Measurements from ENCODE around the gene DOK5.

Gene DOK5

GRCh38 chr20:54438166-54438565, 37.2 kb upstream of the DOK5 start:
- no peak for DNase-seq (ENCODE audit: low spot score)
- TF ChIP-seq, protein P1, sequence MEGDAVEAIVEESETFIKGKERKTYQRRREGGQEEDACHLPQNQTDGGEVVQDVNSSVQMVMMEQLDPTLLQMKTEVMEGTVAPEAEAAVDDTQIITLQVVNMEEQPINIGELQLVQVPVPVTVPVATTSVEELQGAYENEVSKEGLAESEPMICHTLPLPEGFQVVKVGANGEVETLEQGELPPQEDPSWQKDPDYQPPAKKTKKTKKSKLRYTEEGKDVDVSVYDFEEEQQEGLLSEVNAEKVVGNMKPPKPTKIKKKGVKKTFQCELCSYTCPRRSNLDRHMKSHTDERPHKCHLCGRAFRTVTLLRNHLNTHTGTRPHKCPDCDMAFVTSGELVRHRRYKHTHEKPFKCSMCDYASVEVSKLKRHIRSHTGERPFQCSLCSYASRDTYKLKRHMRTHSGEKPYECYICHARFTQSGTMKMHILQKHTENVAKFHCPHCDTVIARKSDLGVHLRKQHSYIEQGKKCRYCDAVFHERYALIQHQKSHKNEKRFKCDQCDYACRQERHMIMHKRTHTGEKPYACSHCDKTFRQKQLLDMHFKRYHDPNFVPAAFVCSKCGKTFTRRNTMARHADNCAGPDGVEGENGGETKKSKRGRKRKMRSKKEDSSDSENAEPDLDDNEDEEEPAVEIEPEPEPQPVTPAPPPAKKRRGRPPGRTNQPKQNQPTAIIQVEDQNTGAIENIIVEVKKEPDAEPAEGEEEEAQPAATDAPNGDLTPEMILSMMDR (IDR thresholded peaks at IDR 0.05; ENCODE audit: extremely low read depth, missing control alignments), result no peak

- no peak for DNase-seq (ENCODE audit: low spot score)
- TF ChIP-seq, protein P1 (IDR thresholded peaks at IDR 0.05; ENCODE audit: extremely low read depth, missing control alignments), result no peak
These were observed 25.2 kb upstream of the DOK5 start for GRCh38 chr20:54450207-54450606.

DNA sequence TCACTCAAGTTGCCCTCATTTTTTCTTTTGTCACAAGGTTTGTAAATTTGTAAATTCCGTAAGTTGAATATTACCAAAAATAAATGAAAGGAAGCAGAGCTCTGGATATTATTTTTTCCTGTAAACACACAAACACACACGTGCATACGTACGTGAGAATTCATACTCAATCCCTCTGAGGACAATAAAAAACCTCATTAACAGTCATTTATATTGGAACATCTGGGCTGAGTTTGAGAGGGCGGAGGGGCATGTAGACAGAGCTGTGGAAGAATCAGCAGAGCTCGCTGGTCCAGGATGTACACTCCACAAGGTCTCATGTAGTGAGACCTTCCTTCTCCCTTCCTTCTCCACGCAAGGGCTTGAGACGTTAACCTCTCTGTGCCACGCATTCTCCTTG, 24.2 kb upstream of the DOK5 start:
- DNase-seq (ENCODE audit: low spot score), result no peak
- TF ChIP-seq, protein P1 (IDR thresholded peaks at IDR 0.05; ENCODE audit: extremely low read depth, missing control alignments), result no peak

GRCh38 chr20:54452277-54452676, 23.1 kb upstream of the DOK5 start:
- TF ChIP-seq, protein P1 (IDR thresholded peaks at IDR 0.05; ENCODE audit: extremely low read depth, missing control alignments), result no peak
- no peak for DNase-seq (ENCODE audit: low spot score)

DNA sequence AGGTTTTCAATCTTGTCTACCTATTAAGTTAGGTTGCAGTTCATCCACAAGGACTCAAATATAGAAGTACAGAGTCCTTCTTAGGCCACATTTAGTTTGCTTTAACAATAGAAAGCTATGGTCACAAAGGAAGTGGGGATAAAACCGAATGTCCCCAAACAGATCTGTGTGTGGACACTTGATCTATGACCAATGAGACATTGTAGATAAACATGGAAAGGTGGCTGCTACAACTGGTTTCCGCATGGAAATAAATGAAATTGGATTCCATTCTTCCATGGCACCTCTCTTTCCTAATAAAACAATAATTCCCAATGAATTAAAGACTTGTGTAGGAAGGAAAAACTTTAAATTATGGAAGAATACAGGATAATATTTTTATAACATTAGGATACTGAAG, 20.4 kb upstream of the DOK5 start:
- TF ChIP-seq, protein P1 (IDR thresholded peaks at IDR 0.05; ENCODE audit: extremely low read depth, missing control alignments), result no peak

GRCh38 chr20:54456423-54456822, 19.0 kb upstream of the DOK5 start:
- no peak for DNase-seq (ENCODE audit: low spot score)
- TF ChIP-seq, protein P1 (IDR thresholded peaks at IDR 0.05; ENCODE audit: extremely low read depth, missing control alignments), result no peak

More for the DNA sequence above, 20.4 kb upstream of the DOK5 start:
- no peak for DNase-seq (ENCODE audit: low spot score)

DNA sequence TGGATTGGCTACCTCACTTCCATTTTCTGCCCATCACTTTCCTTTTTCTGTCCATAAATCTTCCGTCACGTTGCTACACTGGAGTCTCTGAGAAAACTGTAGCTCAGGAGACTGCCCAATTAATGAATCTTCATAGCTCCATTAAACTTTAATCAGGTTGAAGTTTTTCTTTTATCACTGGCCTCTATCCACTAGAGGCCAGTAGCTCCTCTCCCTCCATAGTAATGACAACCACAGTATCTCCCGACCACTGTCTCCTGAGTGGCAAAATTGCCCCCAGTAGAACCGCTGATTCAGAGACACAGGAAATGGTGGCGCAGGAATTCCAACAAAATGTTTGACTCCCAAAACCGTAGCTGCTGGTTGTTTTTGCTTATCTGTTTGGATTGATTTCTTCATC, 18.4 kb upstream of the DOK5 start:
- no peak for DNase-seq (ENCODE audit: low spot score)
- TF ChIP-seq, protein P1 (IDR thresholded peaks at IDR 0.05; ENCODE audit: extremely low read depth, missing control alignments), result no peak

Data from GM20000 (cell line).